Measurements from ENCODE around the gene NEU3.
"Not testable (repeated sequence)": the region's sequence is repeated elsewhere in the genome, so short reads cannot be mapped to it uniquely, and the experiment has no call there.

Gene NEU3

DNA sequence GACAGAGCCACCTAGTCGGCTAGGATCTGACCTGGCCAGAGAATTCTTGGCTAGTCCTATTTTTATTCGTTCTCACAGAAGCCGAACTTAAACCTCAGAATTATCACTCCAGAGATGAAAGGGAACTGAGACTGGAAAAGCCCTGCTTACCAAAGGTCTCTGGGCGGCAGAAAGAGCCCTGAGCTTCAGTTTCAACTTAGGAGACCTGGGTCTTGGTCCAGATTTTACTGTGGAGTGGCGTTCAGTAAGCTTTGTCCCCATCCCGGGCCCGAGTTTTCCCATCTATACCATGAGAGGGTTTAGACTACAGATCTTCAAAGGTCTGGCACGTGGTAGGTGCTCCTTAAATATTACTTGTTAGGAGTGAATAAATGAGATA, 516 bp downstream of the NEU3 start:
- Histone ChIP-seq H3K4me3 (ENCODE audit: low read depth in 1 of 2, low read length in 2 of 2) (peak overlapping the region; percentile 63 to 90), H3K9ac (ENCODE audit: low read length) (peak overlapping the region; percentile 90), H3K9me3 (ENCODE audit: low read length) (no peaks in the 10 kb centered on the region), H3K4me1 (ENCODE audit: insufficient read depth, low read length) (no peaks in the 10 kb centered on the region), H3K36me3 (ENCODE audit: insufficient read depth, low read length) (no peaks in the 10 kb centered on the region), H3K27ac (ENCODE audit: low read depth, low read length) (no peak overlapping the region), H3K27me3 (ENCODE audit: control insufficient read depth in 1 of 2, insufficient read depth in 2 of 2, low read length in 2 of 2) (no peaks in the 10 kb centered on the region)

GRCh38 chr11:74990150-74990549, 1.4 kb downstream of the NEU3 start:
- not testable (repeated sequence) for H3K4me3 ChIP-seq (ENCODE audit: low read depth in 1 of 2, low read length in 2 of 2)

GRCh38 chr11:74990941-74991340, 2.2 kb downstream of the NEU3 start:
- H3K4me1 ChIP-seq (ENCODE audit: insufficient read depth, low read length) = no peaks in the 10 kb centered on the region
- H3K9ac ChIP-seq (ENCODE audit: low read length) = no peak overlapping the region
- H3K9me3 ChIP-seq (ENCODE audit: low read length) = no peaks in the 10 kb centered on the region
- H3K36me3 ChIP-seq (ENCODE audit: insufficient read depth, low read length) = peaks cover 5% of the 10 kb centered on the region
- H3K27me3 ChIP-seq (ENCODE audit: control insufficient read depth in 1 of 2, insufficient read depth in 2 of 2, low read length in 2 of 2) = no peaks in the 10 kb centered on the region
- H3K4me3 ChIP-seq (ENCODE audit: low read depth in 1 of 2, low read length in 2 of 2) = no peak overlapping the region
- no peak overlapping the region for H3K27ac ChIP-seq (ENCODE audit: low read depth, low read length)

More at GRCh38 chr11:74990150-74990549, 1.4 kb downstream of the NEU3 start:
- not testable (repeated sequence) for H3K4me1 ChIP-seq (ENCODE audit: insufficient read depth, low read length); H3K9me3 ChIP-seq (ENCODE audit: low read length); H3K27ac ChIP-seq (ENCODE audit: low read depth, low read length); H3K36me3 ChIP-seq (ENCODE audit: insufficient read depth, low read length); H3K27me3 ChIP-seq (ENCODE audit: control insufficient read depth in 1 of 2, insufficient read depth in 2 of 2, low read length in 2 of 2); H3K9ac ChIP-seq (ENCODE audit: low read length)

- no peak overlapping the region for H3K9ac ChIP-seq (ENCODE audit: low read length)
- H3K4me1 ChIP-seq (ENCODE audit: insufficient read depth, low read length) = no peaks in the 10 kb centered on the region
- no peak overlapping the region for H3K27ac ChIP-seq (ENCODE audit: low read depth, low read length)
- no peaks in the 10 kb centered on the region for H3K9me3 ChIP-seq (ENCODE audit: low read length)
- H3K4me3 ChIP-seq (ENCODE audit: low read depth in 1 of 2, low read length in 2 of 2) = no peak overlapping the region
- peaks cover 5% of the 10 kb centered on the region for H3K36me3 ChIP-seq (ENCODE audit: insufficient read depth, low read length)
- H3K27me3 ChIP-seq (ENCODE audit: control insufficient read depth in 1 of 2, insufficient read depth in 2 of 2, low read length in 2 of 2) = no peaks in the 10 kb centered on the region
These were observed 4.1 kb downstream of the NEU3 start for GRCh38 chr11:74992852-74993251.

GRCh38 chr11:75000975-75001354, 12.2 kb downstream of the NEU3 start:
- Histone ChIP-seq H3K27me3 (ENCODE audit: control insufficient read depth in 1 of 2, insufficient read depth in 2 of 2, low read length in 2 of 2) (no peaks in the 10 kb centered on the region), H3K4me1 (ENCODE audit: insufficient read depth, low read length) (no peaks in the 10 kb centered on the region), H3K9me3 (ENCODE audit: low read length) (no peaks in the 10 kb centered on the region), H3K9ac (ENCODE audit: low read length) (no peak overlapping the region), H3K4me3 (ENCODE audit: low read depth in 1 of 2, low read length in 2 of 2) (no peak overlapping the region), H3K27ac (ENCODE audit: low read depth, low read length) (no peak overlapping the region), H3K36me3 (ENCODE audit: insufficient read depth, low read length) (peaks cover 6% of the 10 kb centered on the region)

GRCh38 chr11:75001686-75002085, 13.0 kb downstream of the NEU3 start:
- Histone ChIP-seq H3K9me3 (ENCODE audit: low read length) (no peaks in the 10 kb centered on the region), H3K9ac (ENCODE audit: low read length) (no peak overlapping the region), H3K4me1 (ENCODE audit: insufficient read depth, low read length) (no peaks in the 10 kb centered on the region), H3K4me3 (ENCODE audit: low read depth in 1 of 2, low read length in 2 of 2) (no peak overlapping the region), H3K27me3 (ENCODE audit: control insufficient read depth in 1 of 2, insufficient read depth in 2 of 2, low read length in 2 of 2) (no peaks in the 10 kb centered on the region), H3K27ac (ENCODE audit: low read depth, low read length) (no peak overlapping the region), H3K36me3 (ENCODE audit: insufficient read depth, low read length) (peaks cover 11% of the 10 kb centered on the region)

DNA sequence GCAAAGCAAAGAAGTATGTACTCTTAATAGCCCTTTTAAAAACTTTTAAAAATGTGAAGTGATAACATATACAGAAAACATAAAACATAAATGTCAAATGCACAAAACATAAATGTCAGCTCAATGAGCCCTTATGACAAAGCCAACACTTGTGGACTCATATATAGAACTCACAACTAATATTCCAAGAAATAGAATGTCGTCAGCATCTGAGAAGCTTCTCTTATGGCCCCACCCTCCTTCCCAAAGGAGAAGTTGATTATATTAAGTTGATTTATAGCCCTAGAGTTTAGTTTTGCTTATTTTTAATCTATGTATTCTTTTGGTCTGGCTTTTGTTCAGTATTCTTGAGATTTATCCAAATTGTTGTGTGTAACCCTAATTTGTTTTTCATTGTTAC, 13.8 kb downstream of the NEU3 start:
- Histone ChIP-seq H3K9me3 (ENCODE audit: low read length) (no peaks in the 10 kb centered on the region), H3K27ac (ENCODE audit: low read depth, low read length) (no peak overlapping the region), H3K36me3 (ENCODE audit: insufficient read depth, low read length) (peaks cover 12% of the 10 kb centered on the region), H3K9ac (ENCODE audit: low read length) (no peak overlapping the region), H3K27me3 (ENCODE audit: control insufficient read depth in 1 of 2, insufficient read depth in 2 of 2, low read length in 2 of 2) (no peaks in the 10 kb centered on the region), H3K4me3 (ENCODE audit: low read depth in 1 of 2, low read length in 2 of 2) (no peak overlapping the region), H3K4me1 (ENCODE audit: insufficient read depth, low read length) (no peaks in the 10 kb centered on the region)

DNA sequence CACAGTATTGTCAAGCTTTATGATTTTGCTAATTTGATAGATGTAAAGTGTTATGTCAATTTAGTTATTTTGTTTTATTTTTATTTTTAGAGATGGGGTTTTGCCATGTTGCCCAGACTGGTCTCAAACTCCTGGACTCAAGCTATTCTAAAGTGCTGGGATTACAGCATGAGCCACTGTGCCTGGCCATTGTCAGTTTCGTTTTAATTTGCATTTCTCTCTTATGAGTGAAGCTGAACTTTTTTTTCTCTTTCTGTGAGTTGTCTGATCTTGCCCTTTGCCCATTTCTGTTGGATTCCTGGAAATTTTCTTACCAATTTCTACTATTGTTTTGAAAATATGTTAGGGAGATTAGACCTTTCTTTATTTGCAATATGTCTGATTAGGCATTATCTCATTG, 15.5 kb downstream of the NEU3 start:
- Histone ChIP-seq H3K4me3 (ENCODE audit: low read depth in 1 of 2, low read length in 2 of 2) (no peak overlapping the region), H3K4me1 (ENCODE audit: insufficient read depth, low read length) (no peaks in the 10 kb centered on the region), H3K36me3 (ENCODE audit: insufficient read depth, low read length) (peaks cover 12% of the 10 kb centered on the region), H3K9ac (ENCODE audit: low read length) (no peak overlapping the region), H3K27ac (ENCODE audit: low read depth, low read length) (no peak overlapping the region), H3K27me3 (ENCODE audit: control insufficient read depth in 1 of 2, insufficient read depth in 2 of 2, low read length in 2 of 2) (no peaks in the 10 kb centered on the region), H3K9me3 (ENCODE audit: low read length) (no peaks in the 10 kb centered on the region)

- H3K27me3 ChIP-seq (ENCODE audit: control insufficient read depth in 1 of 2, insufficient read depth in 2 of 2, low read length in 2 of 2) = no peaks in the 10 kb centered on the region
- peaks cover 13% of the 10 kb centered on the region for H3K4me1 ChIP-seq (ENCODE audit: insufficient read depth, low read length)
- no peaks in the 10 kb centered on the region for H3K9me3 ChIP-seq (ENCODE audit: low read length)
- peaks cover 4% of the 10 kb centered on the region for H3K36me3 ChIP-seq (ENCODE audit: insufficient read depth, low read length)
- H3K27ac ChIP-seq (ENCODE audit: low read depth, low read length) = no peak overlapping the region
- no peak overlapping the region for H3K4me3 ChIP-seq (ENCODE audit: low read depth in 1 of 2, low read length in 2 of 2)
- H3K9ac ChIP-seq (ENCODE audit: low read length) = no peak overlapping the region
These were observed 22.6 kb downstream of the NEU3 start for GRCh38 chr11:75011357-75011756.

GRCh38 chr11:75011872-75012271, 23.1 kb downstream of the NEU3 start:
- Histone ChIP-seq H3K9ac (ENCODE audit: low read length) (no peak overlapping the region), H3K36me3 (ENCODE audit: insufficient read depth, low read length) (no peaks in the 10 kb centered on the region), H3K9me3 (ENCODE audit: low read length) (no peaks in the 10 kb centered on the region), H3K27ac (ENCODE audit: low read depth, low read length) (no peak overlapping the region), H3K27me3 (ENCODE audit: control insufficient read depth in 1 of 2, insufficient read depth in 2 of 2, low read length in 2 of 2) (no peaks in the 10 kb centered on the region), H3K4me1 (ENCODE audit: insufficient read depth, low read length) (peaks cover 13% of the 10 kb centered on the region), H3K4me3 (ENCODE audit: low read depth in 1 of 2, low read length in 2 of 2) (no peak overlapping the region)

DNA sequence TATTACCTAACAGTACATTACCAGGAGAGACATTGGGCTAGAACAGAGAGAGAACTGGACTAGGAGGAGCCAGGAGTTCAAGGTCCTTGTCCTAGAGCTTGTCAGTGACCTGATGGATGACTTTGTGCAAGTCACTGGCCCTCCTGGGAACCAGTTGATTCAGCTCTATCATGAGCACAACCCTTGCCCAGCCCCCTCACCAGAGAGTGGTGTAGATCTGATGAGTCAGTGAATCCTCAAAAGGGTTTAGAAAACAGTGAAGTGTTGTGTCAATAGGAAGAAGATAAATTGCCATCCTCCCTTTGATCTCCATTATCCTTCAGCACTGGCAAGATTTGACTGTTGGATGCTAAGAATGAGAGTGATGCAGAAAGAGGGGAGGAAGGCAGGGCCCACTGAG, 24.3 kb downstream of the NEU3 start:
- Histone ChIP-seq H3K27ac (ENCODE audit: low read depth, low read length) (no peak overlapping the region), H3K9me3 (ENCODE audit: low read length) (no peaks in the 10 kb centered on the region), H3K4me1 (ENCODE audit: insufficient read depth, low read length) (peaks cover 13% of the 10 kb centered on the region), H3K4me3 (ENCODE audit: low read depth in 1 of 2, low read length in 2 of 2) (no peak overlapping the region), H3K36me3 (ENCODE audit: insufficient read depth, low read length) (no peaks in the 10 kb centered on the region), H3K9ac (ENCODE audit: low read length) (no peak overlapping the region), H3K27me3 (ENCODE audit: control insufficient read depth in 1 of 2, insufficient read depth in 2 of 2, low read length in 2 of 2) (no peaks in the 10 kb centered on the region)

DNA sequence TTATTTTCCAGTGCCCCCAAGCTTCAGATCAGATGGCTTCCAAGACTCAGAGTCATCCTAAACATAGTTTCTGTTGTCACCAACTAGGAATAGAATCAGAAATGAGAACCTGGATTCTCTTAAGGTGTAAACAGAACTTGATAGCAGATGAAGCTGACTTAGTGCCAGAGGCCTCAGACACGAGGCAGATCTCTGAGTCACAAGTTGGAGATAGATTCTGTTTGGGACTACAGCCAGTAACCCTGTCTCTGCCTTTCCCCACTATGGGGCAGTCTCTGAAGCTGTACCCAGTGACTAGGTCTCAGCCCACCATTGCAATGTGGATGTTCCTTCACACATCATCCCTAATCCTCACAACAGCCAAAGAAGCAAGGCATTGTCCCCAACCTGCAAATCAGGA, 25.4 kb downstream of the NEU3 start:
- Histone ChIP-seq H3K4me3 (ENCODE audit: low read depth in 1 of 2, low read length in 2 of 2) (peak overlapping the region in 1 of 2 donors; percentile 3), H3K9ac (ENCODE audit: low read length) (no peak overlapping the region), H3K9me3 (ENCODE audit: low read length) (no peaks in the 10 kb centered on the region), H3K27me3 (ENCODE audit: control insufficient read depth in 1 of 2, insufficient read depth in 2 of 2, low read length in 2 of 2) (no peaks in the 10 kb centered on the region), H3K4me1 (ENCODE audit: insufficient read depth, low read length) (peaks cover 13% of the 10 kb centered on the region), H3K27ac (ENCODE audit: low read depth, low read length) (no peak overlapping the region), H3K36me3 (ENCODE audit: insufficient read depth, low read length) (no peaks in the 10 kb centered on the region)

Measured in muscle layer of colon (tissue), 2 donors.